Stimulated activated CD8-positive, alpha-beta memory T cell treated with anti-CD3 and anti-CD28 coated beads, Interleukin-4, amount 100 ng/mL, for 24 hours (primary cell): ENCODE results near the gene WWOX.

Source experiments
- DNase-seq: peaks from one replicate; pipeline ENCODE4 v3.0.0-alpha.2; 2020; ENCODE audit warnings: low read depth

WWOX gene

DNA sequence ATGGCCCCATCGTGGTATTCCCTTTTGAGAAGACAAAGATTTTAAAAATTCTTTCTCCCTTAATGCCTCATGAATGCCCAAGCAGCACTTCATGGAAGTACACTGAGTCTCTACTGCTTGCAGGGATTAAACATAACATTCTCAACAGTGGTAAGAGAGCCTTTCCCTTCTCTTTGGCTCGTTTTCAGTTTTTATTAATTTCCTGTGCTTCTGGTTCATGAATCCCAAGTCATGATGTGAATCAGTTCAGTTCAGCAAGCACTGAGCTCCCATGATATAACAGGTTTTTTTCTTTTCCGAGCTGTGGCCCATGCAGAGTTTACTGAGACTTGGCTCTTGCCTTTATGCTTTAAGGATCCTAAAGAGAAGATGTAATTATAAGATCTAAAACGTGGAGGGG is 175.3 kb downstream of the WWOX start:
- DNase-seq, result no peak

DNA sequence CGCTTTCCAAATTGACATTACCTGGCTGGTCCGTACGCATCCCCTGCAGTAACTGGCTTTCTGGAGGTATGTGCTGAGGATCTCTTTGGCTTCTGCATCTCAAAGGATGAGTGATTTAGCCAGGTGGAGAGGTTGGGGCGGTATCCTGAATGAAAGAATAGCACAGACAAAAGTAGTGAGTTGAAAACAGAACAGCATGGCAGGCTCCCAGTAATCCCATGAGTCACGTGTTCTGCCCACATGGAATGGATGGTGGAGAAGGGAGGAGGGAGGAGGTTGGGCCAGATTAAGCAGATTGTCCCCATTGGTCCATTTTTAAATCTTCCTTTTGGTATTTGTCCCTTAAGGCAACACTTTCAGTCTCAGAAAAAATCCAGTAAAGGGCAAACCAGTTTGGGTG is 176.0 kb downstream of the WWOX start:
- DNase-seq, result no peak

GRCh38 chr16:78277321-78278055 is 178.0 kb downstream of the WWOX start:
- DNase-seq, result no peak

DNA sequence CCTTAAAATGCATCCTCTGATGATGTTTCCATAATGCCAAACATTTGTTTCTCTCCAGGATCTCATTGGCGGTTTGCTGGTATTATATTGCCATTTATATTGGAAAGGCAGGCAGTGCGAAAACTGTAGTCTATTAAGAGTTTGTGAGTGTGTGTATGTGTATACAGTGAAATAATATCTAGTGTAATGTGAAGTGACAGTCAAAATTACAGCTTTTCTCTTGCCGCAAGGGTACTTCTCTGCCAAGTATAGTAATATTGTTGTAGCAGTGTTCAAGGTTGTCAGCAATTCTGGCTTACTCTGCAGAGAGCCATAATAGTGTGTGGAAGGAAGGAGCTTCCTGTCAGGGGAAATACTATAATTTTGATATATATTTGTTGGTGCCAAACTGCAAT is 178.6 kb downstream of the WWOX start:
- no peak for DNase-seq

GRCh38 chr16:78281115-78281514 is 181.7 kb downstream of the WWOX start:
- no peak for DNase-seq

DNA sequence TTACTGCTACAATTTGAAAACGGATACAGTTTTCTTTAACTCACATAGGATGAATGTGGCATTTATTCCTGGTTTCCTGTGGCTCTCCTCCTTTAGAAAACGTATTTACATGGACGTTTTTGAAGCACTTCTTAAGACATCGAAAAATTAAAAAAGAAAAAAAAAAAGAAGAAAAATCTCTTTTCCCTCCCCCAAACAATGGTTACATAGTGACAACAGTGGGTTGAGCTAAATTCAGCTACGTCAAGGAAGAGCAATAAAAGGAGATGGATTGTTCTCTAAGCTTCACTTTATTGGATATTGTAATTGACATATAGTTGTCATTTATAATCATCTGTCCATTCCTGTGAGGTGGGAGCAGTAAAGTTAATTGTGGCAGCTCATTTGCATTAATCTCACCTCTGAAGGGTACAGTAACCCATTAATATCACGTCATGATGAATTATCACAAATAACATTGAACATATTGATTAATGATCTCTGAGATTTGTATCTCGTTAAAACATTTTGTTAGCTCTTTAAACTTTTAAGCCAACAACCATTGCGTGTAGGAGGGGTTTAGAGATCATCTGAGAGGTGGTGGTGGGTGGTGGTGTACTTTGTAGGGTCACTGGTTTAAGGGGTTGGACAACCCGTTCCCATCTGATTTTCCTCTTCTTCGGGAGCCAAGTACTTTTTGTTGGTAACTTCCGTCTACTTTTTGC is 184.2 kb downstream of the WWOX start:
- DNase-seq, result no peak

GRCh38 chr16:78284326-78284725 is 184.9 kb downstream of the WWOX start:
- no peak for DNase-seq

GRCh38 chr16:78284957-78285434 is 185.5 kb downstream of the WWOX start:
- no peak for DNase-seq

GRCh38 chr16:78285437-78285922 is 186.0 kb downstream of the WWOX start:
- no peak for DNase-seq

GRCh38 chr16:78286065-78286464 is 186.6 kb downstream of the WWOX start:
- no peak for DNase-seq

- no peak for DNase-seq
These were observed 189.4 kb downstream of the WWOX start for GRCh38 chr16:78288888-78289287.

- no peak for DNase-seq
These were observed 189.9 kb downstream of the WWOX start for GRCh38 chr16:78289373-78289772.

DNA sequence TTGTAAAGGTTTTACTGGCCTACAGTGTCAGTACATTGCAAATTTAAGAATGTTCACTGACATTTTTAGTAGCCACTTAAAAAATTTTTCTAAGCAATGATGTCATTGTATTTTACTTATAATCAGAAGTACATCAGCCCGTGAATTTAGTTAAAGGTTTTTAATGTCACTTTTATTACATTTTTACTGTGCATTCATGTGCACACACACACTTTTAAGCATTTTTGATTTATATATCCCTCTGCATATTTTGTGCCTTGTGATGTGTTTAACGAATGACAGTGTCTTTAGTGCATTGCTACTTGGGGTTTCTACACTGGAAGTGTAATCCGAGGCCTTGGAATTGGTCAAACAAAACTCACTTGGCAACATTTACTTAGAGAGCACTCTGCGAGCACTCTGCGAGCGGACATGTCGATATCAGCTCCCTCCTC is 190.4 kb downstream of the WWOX start:
- no peak for DNase-seq

GRCh38 chr16:78290395-78290794 is 190.9 kb downstream of the WWOX start:
- no peak for DNase-seq

DNA sequence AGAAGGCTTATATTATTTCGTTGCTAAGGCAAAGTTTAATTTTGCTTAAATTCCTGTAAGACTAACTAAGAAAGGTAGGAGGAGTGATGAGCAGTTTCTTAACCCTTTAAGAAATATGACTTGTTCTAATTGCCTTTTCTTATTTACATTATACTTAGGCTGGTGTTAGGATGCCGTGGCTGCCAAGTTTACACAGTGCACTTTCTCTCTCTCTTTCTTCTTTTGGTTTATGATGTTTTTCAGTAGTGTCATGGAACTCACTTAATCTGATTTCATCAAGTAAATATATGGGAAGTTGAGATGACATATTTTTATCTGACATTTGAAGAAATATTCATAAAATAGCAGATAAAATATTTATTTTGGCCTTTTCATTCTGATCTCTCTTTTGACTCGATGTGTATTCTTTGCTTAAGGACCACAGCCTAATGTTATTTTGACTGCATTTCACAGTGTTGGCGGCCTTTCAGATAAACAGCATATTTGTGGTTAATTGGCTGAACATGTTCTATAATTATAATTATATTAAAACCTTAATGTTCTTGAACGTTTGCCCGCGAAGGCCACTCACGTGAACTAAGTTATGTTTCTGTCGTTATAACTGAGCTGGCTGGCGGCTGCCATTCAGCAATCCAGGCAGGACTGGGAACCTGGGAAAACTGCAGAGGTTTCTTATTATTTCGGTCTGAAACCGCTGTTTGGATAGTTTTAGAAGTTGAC is 191.6 kb downstream of the WWOX start:
- no peak for DNase-seq

- DNase-seq, result no peak
These were observed 192.2 kb downstream of the WWOX start for GRCh38 chr16:78291604-78292003.

GRCh38 chr16:78292086-78292843 is 192.8 kb downstream of the WWOX start:
- no peak for DNase-seq

GRCh38 chr16:78292844-78293380 is 193.5 kb downstream of the WWOX start:
- no peak for DNase-seq

- no peak for DNase-seq
These were observed 195.2 kb downstream of the WWOX start for GRCh38 chr16:78294538-78295225.

DNA sequence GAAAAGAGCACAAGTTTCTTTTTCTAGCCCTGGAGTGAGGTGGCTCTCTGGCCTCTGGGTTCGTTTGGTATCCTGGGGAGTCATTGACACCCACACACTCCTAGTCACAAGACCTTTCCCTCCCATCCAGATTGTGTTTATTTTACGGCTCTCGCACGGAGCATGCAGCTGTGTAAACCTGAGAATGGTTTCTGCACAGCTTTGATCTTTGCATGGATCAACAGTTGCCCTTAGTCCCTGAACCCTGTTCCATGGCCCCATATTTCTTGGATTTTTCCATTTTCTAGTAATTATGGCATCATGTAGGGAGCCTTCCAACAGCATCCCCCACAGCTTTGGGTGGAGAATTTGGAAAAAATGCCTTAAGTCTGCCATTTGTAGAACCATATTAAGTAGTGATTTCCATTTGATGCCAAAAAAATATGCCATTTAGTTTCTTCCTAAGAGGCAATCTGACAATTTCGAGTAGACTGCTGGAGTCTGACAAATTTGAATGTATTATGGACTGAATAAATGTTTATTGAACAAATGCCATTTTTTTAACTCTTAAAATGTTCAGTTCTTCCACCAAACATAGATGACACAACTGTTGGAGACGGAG is 197.7 kb downstream of the WWOX start:
- no peak for DNase-seq

- DNase-seq, result no peak
These were observed 199.5 kb downstream of the WWOX start for GRCh38 chr16:78298986-78299385.
